GM19397 (cell line): ENCODE results near the gene CRIM1.

Experiments used
- ATAC-seq: cut with Tn5 transposase; IDR thresholded peaks from one replicate; pipeline ENCODE4 v1.9.1; 2021; ENCODE audit warnings: mild to moderate bottlenecking, moderate library complexity; ENCODE audit not compliant: unreplicated experiment

CRIM1 gene

DNA sequence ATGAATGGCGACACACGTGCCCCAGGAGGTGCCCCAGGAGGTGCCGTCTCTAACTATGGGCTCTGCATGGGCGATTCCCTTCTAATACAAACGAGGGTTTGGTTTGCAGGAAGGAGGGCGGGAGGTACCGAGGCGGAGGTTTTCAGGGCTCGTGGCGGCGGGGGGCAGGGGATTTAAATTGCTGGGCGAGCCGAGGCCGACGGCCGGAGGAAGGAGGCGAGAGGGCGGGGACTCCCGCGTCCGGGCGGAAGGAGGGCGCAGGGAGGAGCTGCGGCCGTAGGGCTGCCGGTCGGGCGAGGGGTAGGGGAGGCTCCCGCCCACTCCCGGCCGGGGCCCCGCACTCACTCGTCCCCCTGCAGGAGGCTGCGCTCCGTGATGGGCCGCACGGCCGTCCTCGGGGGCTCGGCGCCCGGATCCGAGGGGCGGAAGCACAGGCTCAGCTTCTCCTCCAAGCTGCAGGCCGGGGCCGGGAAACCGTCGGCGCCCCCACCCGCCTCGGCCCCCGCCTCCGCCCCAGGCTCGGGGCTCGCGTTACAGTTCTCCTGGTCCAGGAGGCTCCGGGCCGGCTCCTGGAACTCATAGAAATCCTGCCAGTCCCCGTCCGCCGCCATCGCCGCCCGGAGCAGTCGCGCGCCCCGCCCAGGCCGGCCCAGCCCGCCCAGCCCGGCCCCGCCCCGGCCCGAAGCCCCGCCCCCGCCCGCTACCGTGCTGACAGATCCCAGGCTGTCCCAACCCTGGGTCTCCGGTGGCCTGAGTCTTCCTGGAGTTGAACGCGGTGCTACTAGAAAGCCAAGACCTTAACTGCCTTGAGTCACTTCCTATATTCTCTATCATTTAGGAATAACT is 242.2 kb downstream of the CRIM1 start, which contains the start of gene FEZ2:
FEZ2 (minus strand) TSS at position 637 of the 846 bp plus-strand sequence; CDS start at position 611, 26 bp downstream.
- peak; percentile 99 for ATAC-seq
